Measurements from ENCODE around the gene CXCL17.

The CXCL17 gene

GRCh38 chr19:42472402-42473147 is 29.8 kb upstream of the CXCL17 start:
- Histone ChIP-seq H4K20me1 (ENCODE audit: insufficient read depth, low read length) (no peaks in the 10 kb centered on the region; the same call in 1 of the 2 replicates), H3K36me3 (ENCODE audit: insufficient read depth, low read length) (no peaks in the 10 kb centered on the region), H2AFZ (ENCODE audit: low read depth, low read length) (no peak overlapping the region), H3K27me3 (ENCODE audit: insufficient read depth, low read length, poor library complexity) (no peaks in the 10 kb centered on the region), H3K9ac (ENCODE audit: low read depth, low read length) (no peak overlapping the region), H3K9me3 (ENCODE audit: insufficient read depth, low read length, severe bottlenecking) (no peaks in the 10 kb centered on the region), H3K79me2 (ENCODE audit: insufficient read depth, low read length) (no peaks in the 10 kb centered on the region), H3K4me3 (ENCODE audit: low read depth in 1 of 2, low read length in 2 of 2) (no peak overlapping the region), H3K27ac (ENCODE audit: low read length) (no peak overlapping the region), H3K4me1 (ENCODE audit: insufficient read depth, low read length) (no peaks in the 10 kb centered on the region), H3K4me2 (ENCODE audit: insufficient read depth, low read length) (no peak overlapping the region)
- DNase-seq (no peak), ATAC-seq (ENCODE audit: insufficient read depth, low read depth) (no peak)
- TF ChIP-seq EZH2 (IDR thresholded peaks at IDR 0.05; ENCODE audit: borderline replicate concordance, low read depth, low read length, severe bottlenecking) (no peak), CTCF (IDR thresholded peaks at IDR 0.05; ENCODE audit: borderline replicate concordance, extremely low read depth, low read length, poor library complexity, severe bottlenecking) (no peak)

- no peak overlapping the region for H3K4me2 ChIP-seq (ENCODE audit: insufficient read depth, low read length)
- H3K79me2 ChIP-seq (ENCODE audit: insufficient read depth, low read length): no peaks in the 10 kb centered on the region
- no peak for DNase-seq
- H3K4me1 ChIP-seq (ENCODE audit: insufficient read depth, low read length): no peaks in the 10 kb centered on the region
- no peak overlapping the region for H3K27ac ChIP-seq (ENCODE audit: low read length)
- no peak for ATAC-seq (ENCODE audit: insufficient read depth, low read depth)
- no peaks in the 10 kb centered on the region; the same call in 1 of the 2 replicates for H4K20me1 ChIP-seq (ENCODE audit: insufficient read depth, low read length)
- TF ChIP-seq EZH2 (IDR thresholded peaks at IDR 0.05; ENCODE audit: borderline replicate concordance, low read depth, low read length, severe bottlenecking): no peak
- TF ChIP-seq CTCF (IDR thresholded peaks at IDR 0.05; ENCODE audit: borderline replicate concordance, extremely low read depth, low read length, poor library complexity, severe bottlenecking): no peak
- no peak overlapping the region for H3K9ac ChIP-seq (ENCODE audit: low read depth, low read length)
- H2AFZ ChIP-seq (ENCODE audit: low read depth, low read length): no peak overlapping the region
- no peaks in the 10 kb centered on the region for H3K36me3 ChIP-seq (ENCODE audit: insufficient read depth, low read length)
- no peaks in the 10 kb centered on the region for H3K9me3 ChIP-seq (ENCODE audit: insufficient read depth, low read length, severe bottlenecking)
- H3K27me3 ChIP-seq (ENCODE audit: insufficient read depth, low read length, poor library complexity): no peaks in the 10 kb centered on the region
- H3K4me3 ChIP-seq (ENCODE audit: low read depth in 1 of 2, low read length in 2 of 2): no peak overlapping the region
These were observed 29.0 kb upstream of the CXCL17 start for GRCh38 chr19:42471554-42472249.

GRCh38 chr19:42469311-42470235 is 26.8 kb upstream of the CXCL17 start:
- ATAC-seq (ENCODE audit: insufficient read depth, low read depth): no peak
- no peak overlapping the region for H3K9ac ChIP-seq (ENCODE audit: low read depth, low read length)
- DNase-seq: no peak
- no peaks in the 10 kb centered on the region for H3K79me2 ChIP-seq (ENCODE audit: insufficient read depth, low read length)
- no peak for TF ChIP-seq CTCF (IDR thresholded peaks at IDR 0.05; ENCODE audit: borderline replicate concordance, extremely low read depth, low read length, poor library complexity, severe bottlenecking)
- TF ChIP-seq EZH2 (IDR thresholded peaks at IDR 0.05; ENCODE audit: borderline replicate concordance, low read depth, low read length, severe bottlenecking): no peak
- no peak overlapping the region for H3K4me2 ChIP-seq (ENCODE audit: insufficient read depth, low read length)
- H3K27ac ChIP-seq (ENCODE audit: low read length): no peak overlapping the region
- no peaks in the 10 kb centered on the region for H4K20me1 ChIP-seq (ENCODE audit: insufficient read depth, low read length)
- no peaks in the 10 kb centered on the region for H3K27me3 ChIP-seq (ENCODE audit: insufficient read depth, low read length, poor library complexity)
- no peak overlapping the region for H3K4me3 ChIP-seq (ENCODE audit: low read depth in 1 of 2, low read length in 2 of 2)
- no peaks in the 10 kb centered on the region for H3K4me1 ChIP-seq (ENCODE audit: insufficient read depth, low read length)
- H3K36me3 ChIP-seq (ENCODE audit: insufficient read depth, low read length): no peaks in the 10 kb centered on the region
- H2AFZ ChIP-seq (ENCODE audit: low read depth, low read length): no peak overlapping the region
- H3K9me3 ChIP-seq (ENCODE audit: insufficient read depth, low read length, severe bottlenecking): no peaks in the 10 kb centered on the region
